GM21381 (cell line): ENCODE data around the gene CNIH3.
A peak's percentile ranks its signal among the peaks of the same experiment; 100 is the strongest.

Experiments used
- ATAC-seq: cut with Tn5 transposase; IDR thresholded peaks from one replicate; pipeline ENCODE4 v1.9.1; 2021; ENCODE audit warnings: mild to moderate bottlenecking, moderate library complexity; ENCODE audit not compliant: unreplicated experiment

Gene CNIH3

DNA sequence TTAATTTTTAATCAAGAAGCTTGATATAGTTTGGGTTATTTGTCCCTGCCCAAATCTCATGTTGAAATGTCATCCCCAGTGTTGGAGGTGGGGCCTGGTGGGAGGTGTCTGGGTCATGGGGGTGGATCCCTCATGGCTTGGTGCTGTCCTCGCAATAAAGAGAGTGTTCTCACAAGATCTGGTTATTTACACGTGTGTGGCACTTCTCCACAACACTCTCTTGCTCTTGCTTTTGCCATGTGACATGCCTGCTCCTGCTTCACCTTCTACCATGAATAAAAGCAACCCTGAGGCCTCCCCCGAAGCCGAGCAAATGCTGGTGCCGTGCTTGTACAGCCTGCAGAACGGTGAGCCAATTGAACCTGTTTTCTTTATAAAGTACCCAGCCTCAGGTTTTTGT is 2.6 kb upstream of the CNIH3 start:
- no peak for ATAC-seq

DNA sequence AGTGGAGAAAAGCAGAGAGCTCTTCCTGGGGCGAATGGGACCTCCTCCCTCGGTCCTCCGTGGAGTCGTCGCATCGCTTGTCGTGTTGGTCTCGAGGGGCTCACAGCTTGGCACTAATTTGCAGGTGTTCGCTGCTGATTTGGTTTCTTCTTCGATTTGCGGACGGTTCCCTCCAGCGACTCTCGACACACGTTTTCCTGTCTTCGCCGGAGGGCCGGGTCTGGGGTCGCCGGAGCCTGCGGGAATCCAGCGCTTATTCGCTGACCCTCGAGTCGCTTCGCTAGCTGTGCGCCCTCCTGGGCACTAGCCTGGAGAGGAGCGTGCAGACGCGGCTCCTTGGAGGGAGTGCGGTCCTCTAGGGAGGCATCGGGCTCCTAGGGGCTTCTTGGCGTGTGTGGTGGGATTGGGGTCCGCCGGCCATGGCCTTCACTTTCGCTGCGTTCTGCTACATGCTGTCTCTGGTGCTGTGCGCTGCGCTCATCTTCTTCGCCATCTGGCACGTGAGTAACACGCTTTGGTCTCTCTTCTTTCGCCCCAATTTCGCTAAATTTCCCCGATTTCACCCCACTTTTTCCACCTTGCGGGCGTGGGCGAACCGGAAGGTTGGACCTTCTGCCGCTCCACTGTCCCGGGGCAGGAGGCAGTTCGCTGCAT is 766 bp downstream of the CNIH3 start:
- no peak for ATAC-seq

DNA sequence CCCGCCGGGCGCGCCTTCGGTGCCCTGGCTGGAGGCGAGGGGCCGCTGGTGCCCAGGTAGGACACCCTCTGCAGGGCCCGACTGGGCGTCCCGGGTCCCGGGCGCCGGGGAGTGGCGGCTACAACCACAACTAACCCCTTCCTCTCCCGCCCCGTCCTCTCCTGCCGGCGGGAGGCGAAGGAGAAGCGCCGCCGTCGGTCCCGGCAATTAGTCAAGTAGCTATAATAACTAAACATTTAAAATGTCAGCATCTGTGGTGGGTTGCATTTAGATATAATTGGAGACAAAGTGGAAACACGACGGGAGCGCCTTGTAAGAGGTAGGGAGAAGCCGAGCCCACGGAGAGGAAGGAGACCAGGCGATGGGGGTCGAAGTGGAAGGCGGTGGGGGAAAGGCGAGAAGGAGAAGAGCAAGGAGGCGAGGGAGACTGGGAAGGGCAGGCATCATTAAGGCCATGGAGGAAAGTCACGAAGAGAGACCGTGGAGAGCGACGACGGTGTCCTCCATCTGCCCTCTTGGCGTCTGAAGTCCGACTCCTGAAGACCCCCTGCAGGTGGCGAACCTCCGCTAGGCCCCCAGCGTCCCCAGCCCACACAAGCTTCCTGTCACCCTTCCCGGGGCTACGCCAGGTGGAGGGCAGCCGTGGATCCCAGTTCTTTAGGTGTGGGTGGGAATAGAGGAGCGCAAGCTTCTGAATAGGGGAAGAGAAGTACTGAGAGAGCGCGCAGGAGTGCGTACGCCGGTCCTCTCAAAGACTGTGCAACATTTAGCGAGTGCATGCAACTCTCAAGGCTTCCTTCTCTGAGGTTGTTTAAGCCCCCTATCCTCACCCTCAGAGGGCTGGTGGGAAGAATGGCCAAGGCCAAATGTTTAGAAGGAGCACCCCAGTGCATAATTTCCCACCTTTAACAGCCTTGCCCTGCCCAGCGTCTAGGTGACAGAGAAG is 1.6 kb downstream of the CNIH3 start:
- no peak for ATAC-seq

DNA sequence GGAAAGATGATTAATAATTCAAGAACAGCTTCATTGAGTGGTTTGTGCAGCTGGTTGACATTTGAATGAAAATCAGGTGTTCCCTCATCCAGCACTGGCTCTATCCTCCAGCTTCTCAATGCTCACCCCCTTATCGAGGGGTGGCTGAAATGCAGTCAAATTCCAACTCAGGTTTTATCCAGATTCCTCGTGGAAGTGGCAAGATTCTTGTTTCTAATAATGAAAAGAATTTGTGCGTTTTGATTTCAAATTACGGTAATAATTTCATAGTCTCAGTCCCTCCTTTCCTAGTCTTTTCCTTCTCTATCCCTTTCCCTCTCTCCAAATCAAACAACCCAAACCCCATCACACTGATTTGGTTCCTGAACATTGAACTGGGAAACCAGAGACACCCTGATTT is 3.1 kb downstream of the CNIH3 start:
- no peak for ATAC-seq

DNA sequence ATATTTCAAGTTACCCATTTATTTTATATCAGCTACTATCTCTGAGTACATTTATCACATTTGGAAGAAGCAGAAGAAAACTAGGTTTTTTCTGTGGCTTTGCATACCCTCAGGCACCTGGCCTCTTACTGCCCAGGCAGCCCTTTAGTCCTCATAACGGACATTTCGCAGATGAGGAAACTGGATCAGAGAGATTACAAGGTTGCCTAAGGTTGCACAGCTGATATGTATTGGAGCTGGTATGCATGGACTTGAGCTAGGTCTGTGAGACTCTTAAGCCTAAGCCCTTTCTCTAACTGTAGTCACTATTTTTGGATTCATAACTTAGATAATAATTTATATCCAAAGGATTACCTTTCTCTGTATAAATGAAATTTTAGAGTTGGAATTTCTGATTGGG is 4.0 kb downstream of the CNIH3 start:
- ATAC-seq: no peak

DNA sequence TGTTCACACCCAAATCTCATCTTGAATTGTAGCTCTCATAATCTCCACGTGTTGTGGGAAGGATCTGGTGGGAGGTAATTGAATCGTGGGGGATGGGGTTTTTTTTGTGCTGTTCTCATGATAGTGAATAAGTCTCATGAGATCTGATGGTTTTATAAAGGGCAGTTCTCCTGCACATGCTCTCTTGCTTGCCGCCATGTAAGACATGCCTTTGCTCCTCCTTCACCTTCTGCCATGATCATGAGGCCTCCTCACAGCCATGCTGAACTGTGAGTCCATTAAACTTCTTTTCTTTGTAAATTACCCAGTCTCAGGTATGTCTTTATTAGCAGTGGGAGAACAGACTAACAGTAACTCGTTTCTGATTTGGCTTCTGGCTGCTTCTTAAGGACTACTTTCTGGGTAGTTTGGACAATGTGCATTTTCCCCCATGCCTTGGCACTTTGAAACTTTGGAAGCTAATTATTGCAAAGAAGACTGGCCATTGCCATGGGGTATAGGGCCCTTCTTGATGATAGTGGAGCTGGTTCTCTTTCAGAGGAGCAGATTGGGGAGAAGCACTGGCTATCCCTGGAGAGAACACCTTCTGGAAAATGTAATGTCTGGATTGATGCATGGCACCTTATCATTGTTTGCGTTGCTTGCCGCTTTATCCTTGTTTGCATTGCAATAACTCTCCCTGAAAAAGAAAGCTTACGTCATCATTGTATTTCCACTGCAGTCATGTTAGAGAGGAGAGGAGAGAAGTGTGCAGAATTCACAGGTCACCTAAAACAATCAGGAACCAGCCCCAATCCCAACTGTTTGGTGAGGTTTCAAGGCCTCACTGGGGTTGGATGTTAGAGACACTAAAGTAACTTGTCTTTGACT is 5.9 kb downstream of the CNIH3 start:
- no peak for ATAC-seq

DNA sequence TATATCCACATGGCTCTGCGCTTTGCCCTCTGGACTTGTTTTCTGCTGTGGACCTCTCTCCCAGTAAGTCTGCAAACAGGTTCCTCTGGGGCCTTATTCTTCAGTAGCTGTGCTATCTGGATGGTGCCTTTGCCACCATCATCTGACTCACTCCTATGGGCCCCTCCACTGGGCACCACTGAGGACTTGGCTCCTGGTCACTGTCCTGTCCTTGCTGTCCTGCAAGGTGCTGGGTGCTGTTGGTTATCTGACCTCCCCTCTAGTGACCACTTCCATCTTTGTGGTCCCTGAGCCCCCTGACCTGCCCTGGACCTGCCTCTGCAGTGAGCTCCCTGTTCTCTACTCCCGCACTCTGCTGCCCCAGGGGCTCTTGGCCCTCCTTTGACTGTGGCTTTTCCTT is 6.7 kb downstream of the CNIH3 start:
- no peak for ATAC-seq

DNA sequence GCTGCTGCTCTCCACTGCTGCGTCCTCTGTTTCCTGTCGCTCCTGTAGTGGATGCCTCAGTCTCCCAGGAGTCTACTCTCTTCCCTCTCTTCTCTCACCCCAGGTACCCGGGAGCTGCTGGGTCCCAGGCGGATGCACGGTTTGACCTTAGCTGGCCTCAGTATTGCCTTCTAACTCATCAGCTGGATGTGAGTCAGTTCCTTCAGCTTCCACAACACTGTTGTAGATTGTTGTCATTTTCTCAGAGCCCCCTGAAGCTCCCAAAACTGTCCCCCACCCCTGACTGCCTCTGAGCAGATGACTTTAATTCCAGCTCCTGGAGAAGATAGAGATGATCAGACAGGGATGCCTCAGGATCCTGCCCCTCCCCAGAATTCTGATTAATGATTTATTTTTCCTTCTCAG is 7.2 kb downstream of the CNIH3 start:
- ATAC-seq: no peak

DNA sequence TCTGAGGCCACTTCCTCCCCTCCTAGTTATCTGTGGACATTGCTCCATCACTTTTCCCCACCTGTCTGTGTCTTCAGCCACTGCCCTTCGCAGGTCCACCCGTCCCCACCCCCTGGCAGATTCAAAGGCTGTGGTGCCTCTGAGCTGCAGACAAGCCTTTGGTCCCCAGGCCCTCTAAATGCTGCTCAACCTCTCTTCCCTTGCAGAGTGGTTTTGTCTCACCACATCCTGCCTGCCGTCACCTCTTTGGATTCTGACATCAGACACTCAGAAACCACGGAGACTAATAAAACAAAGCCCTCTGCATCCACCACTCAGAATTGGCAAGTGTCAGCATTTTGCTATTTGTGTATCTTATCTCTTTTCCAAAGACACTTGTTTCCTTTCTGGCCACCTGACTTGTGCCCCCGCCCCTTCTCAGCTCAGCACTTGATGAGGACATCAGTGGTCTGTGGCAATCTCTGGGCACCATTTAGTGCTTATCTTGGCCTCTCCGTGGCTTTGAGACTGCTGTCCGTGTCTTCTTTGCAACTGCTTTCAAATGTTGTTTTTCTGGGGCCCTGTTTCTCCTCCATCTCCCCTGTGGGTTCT is 7.7 kb downstream of the CNIH3 start:
- peak; percentile 92 for ATAC-seq

DNA sequence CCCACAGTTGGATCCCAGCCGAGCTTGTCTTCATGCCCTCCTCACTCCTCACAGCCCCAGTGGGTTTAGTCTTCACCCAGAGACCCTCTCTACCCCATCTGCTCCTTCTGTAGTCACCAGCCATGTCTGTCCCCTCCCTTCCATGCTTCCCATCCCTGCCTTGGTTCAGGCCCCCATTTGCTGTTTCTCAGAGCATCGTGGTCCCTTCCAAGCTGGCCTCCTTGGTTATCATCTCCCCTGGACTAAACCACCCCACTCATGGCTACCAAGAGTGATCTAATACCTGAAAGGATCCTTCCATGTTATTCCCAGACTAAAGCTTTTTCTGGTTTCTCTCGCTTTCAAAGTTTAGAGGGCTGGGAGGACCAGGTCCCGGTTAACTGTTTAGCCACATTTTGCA is 8.3 kb downstream of the CNIH3 start:
- ATAC-seq: no peak

DNA sequence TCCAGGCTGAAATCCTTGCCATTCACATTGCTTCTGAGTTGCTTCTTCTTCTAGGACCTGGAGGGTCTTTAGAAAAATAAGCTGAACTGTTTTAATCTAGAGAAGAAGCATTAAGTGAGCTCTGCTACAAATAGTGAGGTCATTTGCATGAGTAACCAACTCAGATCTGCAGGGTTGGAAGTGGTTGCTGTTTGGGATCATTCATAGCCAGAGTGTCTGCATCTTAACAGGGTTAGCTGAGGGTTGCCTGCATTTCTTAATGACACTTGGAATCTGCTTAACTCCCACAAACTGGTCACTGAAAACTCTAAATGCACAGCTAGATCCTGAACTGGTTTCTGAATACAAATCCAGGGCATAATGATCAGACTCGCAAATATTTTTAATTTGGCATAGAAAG is 9.9 kb downstream of the CNIH3 start:
- no peak for ATAC-seq

DNA sequence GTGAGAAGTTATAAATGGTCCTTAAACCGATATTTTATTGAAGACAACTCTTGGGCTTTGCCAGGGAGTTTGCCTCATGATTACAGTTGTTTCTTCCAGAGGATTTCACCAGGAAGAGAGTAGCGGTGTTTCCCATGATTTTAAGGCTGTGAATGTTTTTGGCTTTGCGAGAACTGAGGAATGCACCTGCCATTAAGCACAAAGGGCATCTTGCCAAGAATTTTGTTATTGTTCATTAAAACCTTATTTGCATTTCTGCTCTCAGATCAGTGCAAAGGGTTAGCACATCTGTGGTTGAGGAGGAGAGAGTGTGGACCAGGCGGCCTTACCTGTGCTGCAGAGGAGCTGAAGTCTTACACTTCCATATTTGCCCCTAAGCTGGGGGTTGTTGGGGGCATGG is 13.8 kb downstream of the CNIH3 start:
- ATAC-seq: no peak

DNA sequence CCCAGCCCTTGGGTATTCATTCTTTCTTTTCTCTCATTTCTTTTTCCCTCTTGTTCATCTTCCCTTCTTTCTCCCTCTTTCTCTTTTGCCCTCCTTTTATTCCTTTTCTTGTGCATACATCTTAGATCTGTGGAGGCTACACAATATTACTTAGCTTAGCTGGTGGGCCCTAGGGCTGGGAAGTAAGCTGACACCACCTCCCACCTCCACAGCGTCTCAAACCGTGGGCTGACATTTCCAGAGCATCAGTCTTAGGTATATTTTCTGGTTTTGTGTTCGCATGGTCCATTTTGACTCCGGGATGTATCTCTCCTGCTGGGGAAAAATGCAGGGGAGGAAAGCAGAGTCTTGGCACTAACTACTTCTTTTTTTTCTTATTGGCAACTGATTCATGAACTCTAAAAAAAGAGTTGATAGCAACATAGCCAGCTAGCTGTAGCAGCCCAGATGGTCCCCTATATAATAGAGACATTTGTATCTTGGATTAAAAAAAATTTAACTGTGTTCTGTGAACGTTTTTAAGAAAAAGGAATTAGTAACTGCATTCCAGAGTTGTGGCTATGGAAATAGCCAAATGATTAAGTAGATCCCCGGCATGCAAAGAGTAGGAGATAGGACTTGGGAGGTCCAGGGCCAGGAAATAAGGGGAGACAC is 15.5 kb downstream of the CNIH3 start:
- no peak for ATAC-seq

DNA sequence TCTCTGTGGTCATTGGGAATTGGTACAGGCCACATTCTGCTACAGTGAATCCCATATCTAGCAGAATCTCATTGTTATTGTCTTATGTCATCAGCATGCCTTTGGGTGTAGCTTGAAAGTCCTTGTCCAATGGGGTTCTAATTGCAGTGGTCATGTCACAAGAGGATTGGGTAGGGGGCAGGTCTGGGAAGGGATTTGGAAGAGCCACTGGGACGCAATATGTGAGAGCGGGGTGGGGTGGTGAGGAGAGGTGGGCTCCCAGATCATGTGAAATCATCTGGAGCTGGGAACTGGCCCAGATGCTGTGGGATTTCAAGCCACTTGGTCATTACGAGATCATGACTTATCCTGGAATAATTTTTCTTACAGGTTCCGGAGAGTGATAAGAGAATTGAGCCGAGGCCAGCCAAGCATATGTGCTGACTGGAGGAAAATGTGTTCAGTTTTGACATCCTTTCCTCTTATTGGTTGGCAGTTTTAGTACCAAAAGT is 16.3 kb downstream of the CNIH3 start:
- no peak for ATAC-seq

DNA sequence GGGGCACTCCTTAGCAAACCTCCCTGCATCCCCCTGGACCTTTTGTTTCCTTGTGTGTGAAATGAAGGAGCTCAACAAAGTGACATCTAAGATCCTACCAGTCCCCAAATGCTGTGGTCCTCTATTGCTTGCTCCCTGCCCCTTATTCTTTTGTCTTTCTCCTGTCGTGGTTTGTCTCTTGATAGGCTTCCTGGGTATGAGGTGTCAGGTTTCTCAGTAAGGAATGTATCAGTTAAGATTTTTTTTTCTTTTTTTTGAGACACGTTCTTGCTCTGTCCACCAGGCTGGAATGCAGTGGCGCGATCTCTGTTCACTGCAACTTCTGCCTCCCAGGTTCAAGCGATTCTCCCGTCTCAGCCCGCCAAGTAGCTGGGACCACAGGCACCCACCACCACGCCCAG is 16.8 kb downstream of the CNIH3 start:
- ATAC-seq: no peak

DNA sequence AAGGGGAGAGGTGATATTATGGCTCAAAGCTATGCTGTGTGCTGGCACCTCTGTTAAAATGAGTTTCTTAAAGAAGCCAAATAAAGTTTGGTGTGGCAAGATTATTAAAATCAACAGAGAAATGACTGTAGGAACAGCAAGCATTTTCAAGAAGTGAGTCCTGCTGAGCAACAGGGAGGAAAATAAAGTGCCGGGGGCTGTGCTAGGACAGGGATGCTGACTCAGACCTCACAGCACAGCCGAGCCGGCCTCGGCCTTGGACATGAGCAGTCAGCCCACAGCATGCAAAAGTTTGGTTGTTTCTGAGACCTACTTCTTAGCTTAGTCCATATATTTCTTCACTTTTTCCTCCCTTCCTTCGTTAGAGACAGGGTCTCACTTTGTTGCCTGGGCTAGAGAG is 19.2 kb downstream of the CNIH3 start:
- no peak for ATAC-seq

DNA sequence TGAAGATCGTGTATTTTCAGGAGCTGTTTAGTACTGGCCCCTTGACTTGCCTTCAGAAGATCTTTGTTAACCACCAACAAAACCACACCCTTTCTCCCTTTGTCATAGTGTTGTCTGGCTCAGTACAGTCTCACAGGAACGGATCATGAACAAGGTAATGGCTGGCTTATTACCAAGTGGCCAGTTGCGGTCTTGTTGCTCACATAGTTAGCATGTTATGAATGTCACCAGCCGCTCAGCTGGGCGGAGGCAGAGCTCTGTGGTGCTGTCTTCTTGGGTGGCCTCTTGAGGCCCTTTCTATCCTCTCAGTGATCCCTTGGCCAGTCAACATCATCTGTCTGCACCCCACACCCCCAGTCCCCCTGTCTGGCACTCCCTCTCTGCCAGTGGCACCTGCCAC is 21.4 kb downstream of the CNIH3 start:
- ATAC-seq: no peak

DNA sequence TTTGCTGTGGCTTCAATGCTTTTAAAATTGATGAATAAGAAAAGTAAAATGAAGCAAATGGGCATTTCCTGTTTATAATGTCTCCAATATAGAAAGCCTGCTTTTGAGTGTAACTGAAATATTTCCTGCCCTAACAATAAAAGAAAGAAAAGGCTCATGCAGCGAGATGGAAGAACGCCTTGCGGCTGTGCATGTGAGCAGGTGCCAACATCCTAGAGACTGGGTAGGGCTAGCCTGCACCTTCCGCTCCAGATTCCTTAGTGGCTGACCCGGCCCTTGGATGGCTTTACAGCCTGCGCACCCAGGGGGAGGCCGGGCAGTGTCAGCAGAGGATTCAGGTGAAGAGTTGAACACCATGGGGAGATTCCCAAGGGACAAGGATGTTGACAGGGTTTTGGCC is 21.8 kb downstream of the CNIH3 start:
- ATAC-seq: no peak

DNA sequence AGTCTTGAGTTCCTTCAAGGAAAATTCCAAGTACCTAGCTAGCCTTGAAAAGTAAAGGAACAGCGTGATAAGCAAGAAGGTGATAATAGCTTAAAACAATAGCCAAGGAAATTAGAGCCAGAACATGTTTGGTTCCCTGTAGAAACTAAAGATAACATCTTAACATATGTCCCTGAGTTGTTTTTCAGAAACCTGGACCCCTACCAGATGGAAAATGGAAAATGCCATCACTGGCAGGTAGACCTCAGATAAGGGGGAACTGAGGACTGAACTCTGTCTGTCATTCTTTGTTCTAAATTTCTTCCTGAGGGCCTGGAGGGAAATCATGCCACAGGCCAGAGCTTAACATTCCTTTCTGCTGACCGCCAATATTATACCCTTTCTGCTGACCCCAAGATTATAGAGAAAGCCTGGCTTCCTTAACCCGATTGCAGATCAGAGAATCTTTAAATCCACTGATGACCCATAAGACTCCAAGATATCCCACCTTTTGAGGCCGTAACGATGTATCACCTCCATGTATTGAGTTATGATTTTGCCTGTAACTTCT is 23.4 kb downstream of the CNIH3 start:
- no peak for ATAC-seq

DNA sequence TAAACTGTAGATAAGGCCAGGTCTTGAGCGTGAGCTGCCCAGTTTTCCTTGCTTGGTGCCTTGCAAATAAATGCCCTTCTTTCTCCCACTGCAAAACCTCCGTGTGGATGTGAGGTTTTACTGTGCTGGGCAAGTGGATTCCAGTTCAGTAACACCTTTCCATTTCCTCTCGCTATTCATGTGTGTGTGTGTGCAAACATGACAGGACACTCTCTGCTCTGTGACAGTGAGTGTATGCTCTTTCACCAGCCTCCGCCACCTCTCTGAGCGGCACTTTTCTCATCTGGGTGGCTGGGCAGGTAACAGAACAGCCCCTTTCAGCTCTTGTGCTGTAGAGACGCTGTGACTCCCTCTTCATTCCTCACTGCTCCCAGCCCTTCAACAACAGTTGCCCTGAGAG is 23.9 kb downstream of the CNIH3 start:
- ATAC-seq: no peak
